Measurements from ENCODE around the gene SUGP2. TPM values are rescaled to one million over a fixed set of nuclear protein-coding genes. Genes with fewer than 3 reads are reported as not detected.
"Not testable (repeated sequence)": the region's sequence is repeated elsewhere in the genome, so short reads cannot be mapped to it uniquely, and the experiment has no call there.

SUGP2 gene
- total RNA-seq, 1 donor from 2014 or later: 90.5 TPM

DNA sequence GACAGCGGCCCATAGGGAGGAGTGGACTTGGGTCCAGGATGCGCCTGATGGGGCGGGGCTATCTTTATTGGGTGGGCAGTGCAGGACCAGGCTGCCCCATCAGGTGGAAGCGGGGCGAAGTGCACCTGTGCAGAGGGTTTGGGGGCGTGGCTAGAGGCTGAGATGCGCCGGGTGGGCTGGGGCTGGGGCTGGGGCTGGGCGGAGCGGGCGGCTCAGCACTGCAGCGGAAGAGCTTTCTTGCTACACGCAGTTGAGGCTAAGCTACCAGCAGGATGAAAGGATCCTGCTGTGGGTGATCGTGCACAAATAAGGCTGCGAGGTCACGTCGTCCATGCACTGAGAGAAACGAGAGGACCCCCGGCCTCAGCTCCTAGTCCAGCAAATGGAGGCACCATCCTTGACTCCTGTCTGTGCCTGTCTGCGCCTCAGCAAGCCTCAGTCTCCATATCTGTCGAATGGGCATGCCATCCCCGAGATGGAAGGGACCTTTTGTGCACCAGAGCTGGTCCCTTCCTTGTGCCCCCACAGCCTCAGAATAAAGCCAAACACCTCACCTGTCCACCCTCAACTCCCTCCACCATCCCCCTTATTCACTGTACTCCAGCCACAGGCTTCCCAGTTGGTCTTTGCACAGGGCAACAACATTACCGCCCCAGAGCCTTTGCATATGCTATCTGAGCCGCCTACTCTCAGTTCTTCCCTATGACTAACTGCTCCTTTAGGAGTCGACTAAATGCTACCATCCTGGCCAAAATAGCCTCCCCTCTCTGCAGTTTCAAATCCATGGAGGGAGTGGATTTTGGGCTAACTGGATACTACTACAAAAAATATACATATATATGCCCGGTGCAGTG lies 71.3 kb downstream of the SUGP2 start:
- FAIRE-seq (no peak), DNase-seq (ENCODE audit: low spot score in 2 of 2) (no peak)

GRCh38 chr19:18960370-18960769 lies 72.9 kb downstream of the SUGP2 start:
- FAIRE-seq (no peak), DNase-seq (ENCODE audit: low spot score in 2 of 2) (no peak)

DNA sequence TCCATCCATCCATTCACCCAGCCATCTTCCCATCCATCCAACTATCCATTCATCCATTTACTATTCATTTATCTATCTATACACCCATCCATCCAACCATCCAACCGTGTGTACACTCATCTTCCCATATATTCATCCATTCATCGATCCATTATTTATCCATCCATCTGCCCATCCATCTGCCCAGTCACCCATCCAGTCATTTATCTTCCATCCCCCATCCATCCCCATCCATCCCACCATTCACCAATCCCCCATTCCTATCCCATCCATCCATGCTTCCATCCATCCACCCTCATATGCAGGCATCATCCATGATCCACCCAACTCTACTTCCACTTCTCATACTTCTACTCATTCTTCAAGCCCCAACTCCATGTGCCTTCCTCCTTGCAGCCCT lies 78.3 kb downstream of the SUGP2 start:
- FAIRE-seq (no peak), DNase-seq (ENCODE audit: low spot score in 2 of 2) (no peak)

GRCh38 chr19:18954094-18954493 lies 79.2 kb downstream of the SUGP2 start:
- FAIRE-seq: no peak
- DNase-seq (ENCODE audit: low spot score in 2 of 2): no peak

GRCh38 chr19:18952364-18953003 lies 80.8 kb downstream of the SUGP2 start:
- not testable (repeated sequence) for DNase-seq (ENCODE audit: low spot score in 2 of 2); FAIRE-seq

DNA sequence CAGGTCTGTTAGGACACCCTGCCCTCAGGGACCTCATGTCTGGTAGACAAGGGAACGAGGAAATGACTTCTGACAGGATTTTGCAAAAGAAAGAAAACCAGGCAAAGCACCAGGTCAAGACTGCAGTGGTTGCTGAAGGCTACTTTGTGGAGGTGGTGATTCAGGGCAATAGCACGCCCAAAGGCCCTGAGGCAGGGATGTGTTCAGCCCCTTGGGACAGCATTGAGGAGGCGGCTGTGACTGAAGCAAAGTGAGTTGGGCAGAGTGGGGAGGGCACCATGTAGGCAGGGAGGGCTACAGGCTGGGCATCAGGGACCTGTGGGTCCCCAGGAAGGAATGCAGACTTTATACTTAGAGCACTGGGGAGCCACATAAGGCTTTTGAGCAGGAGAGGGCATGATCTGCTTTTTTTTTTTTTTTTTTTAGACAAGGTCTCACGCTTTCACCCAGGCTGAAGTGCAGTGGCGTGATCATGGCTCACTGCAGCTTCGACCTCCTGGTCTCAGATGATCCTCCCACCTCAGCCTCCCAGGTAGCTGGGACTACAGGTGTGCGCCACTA lies 81.5 kb downstream of the SUGP2 start:
- FAIRE-seq (no peak), DNase-seq (ENCODE audit: low spot score in 2 of 2) (no peak)

DNA sequence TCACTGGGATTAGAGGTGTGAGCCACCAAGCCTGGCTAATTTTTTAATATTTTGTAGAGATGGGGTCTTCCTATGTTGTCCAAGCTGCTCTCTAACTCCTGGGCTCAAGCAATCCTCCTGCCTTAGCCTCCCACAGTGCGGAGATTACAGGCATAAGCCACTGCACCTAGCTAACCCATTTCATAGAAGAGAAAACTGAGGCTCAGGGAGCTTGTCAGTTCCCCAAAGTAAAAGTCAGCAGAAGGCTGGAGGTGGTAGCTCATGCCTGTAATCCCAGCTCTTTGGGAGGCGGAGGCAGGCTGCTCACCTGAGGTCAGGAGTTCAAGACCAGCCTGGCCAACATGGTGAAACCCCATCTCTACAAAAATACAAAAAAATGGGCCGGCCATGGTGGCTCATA lies 83.5 kb downstream of the SUGP2 start:
- FAIRE-seq: no peak
- DNase-seq (ENCODE audit: low spot score in 2 of 2): no peak

GRCh38 chr19:18948976-18949356 lies 84.4 kb downstream of the SUGP2 start:
- FAIRE-seq (no peak), DNase-seq (ENCODE audit: low spot score in 2 of 2) (no peak)

DNA sequence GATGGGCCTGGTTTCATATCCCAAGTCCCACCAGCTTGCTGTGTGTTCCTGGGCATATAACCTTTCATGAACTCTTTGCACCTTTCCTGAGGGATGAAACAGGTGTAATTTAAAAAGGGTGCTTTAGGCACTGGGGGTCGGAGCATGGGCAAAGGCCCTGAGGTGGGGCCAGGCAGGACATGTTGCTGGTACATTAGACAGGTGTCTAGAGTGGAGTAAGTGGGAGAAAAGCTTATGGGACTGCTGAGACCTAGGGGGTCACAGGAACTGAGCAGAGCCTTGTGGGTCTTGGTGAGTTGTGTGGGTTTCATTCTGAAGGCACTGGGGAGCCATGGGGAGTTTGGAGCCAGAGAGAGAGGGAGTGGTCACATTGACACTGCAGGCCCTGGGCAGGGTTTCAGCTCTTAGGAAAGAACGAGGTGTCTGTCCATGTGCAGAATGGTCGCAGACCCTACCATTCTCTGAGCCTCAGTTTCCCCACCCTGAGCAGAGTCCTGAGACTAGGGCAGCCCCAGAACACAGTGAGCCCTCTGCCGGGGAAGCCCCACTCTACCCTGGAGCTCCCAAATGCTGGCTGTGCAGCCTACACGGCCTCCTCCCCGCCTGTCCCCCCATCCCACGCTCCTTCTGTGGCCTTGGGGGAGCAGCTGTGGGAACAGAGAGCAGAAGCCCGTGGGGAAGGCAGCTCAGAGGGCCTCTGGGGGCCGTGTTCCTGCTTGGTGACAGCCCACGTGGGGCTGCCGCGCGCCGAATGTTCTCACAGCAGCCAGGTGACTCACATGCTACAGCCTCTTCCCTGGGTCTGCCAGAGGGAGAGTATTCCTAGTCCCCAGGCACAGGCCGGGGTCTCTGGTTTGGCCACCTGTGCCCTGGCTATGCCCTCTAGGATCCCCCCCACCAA lies 85.0 kb downstream of the SUGP2 start:
- DNase-seq (ENCODE audit: low spot score in 2 of 2) (no peak), FAIRE-seq (no peak)

- FAIRE-seq: no peak
- no peak for DNase-seq (ENCODE audit: low spot score in 2 of 2)
Observed at GRCh38 chr19:18946918-18947317, 86.4 kb downstream of the SUGP2 start.

- FAIRE-seq: no peak
- no peak for DNase-seq (ENCODE audit: low spot score in 2 of 2)
Observed at GRCh38 chr19:18946335-18946734, 87.0 kb downstream of the SUGP2 start.

DNA sequence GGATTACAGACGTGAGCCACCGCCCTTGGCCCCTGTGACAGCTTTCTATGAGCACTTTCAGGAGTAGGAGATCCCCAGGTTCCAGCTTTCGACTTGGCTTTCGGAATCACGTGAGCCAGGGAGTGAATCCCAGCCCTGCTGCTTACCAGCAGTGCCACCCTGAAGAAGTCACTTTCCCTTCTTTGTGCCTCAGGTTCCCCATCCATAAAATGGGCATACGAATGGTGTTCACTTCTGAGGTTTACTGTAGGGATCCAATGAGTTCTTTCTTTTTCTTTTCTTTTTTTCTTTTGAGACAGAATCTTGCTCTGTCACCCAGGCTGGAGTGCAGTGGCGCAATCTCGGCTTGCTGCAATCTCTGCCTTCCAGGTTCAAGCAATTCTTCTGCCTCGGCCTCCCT lies 88.0 kb downstream of the SUGP2 start:
- no peak for FAIRE-seq
- DNase-seq (ENCODE audit: low spot score in 2 of 2): no peak

- FAIRE-seq (no peak), DNase-seq (ENCODE audit: low spot score in 2 of 2) (no peak)
Observed at GRCh38 chr19:18943465-18943864, 89.9 kb downstream of the SUGP2 start.

GRCh38 chr19:18942692-18943091 lies 90.6 kb downstream of the SUGP2 start:
- FAIRE-seq (no peak), DNase-seq (ENCODE audit: low spot score in 2 of 2) (no peak)

DNA sequence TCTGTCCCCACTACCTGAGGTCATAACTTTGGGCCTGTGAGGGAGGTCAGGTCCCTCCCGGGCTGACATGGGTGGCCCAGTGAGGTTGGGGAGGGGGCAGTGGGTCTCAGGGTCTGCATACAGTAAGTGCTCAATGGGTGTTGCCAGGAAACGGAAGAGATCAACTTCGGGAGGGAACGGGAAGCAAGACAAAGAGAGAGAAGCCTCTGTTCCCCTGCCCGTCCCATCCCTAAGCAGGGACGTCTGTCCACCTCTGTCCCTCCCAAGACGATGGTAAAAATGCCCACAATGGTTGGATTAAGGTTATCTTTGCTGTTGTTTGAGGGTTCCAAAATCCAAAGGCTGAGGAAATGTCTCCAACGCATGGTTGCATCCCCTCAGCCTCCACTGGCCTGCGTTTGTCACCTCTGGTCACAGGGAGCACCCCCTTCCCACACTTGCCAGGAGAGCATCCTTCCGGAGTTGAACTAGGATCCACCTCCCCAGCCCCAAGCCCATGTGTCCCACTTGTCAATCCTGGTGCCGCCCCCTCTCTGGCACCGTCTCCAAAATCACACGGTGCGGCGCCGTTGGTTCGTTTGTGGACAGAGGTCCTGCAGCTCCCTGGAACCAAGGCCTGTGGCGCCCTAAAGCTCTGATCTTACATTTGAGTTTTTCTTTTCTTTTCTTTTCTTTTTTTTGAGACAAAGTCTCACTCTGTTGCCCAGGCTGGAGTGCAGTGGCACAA lies 91.5 kb downstream of the SUGP2 start:
- DNase-seq (ENCODE audit: low spot score in 2 of 2) (no peak), FAIRE-seq (no peak)

Other genes starting within 250 kb of the SUGP2 start
- not detected for gene COMP, start 242.2 kb downstream of the SUGP2 start, total RNA-seq
- gene UPF1, start 201.6 kb downstream of the SUGP2 start, total RNA-seq: 38.3 TPM
- gene CERS1, start 137.4 kb downstream of the SUGP2 start, total RNA-seq: 21.2 TPM
- gene COPE, start 114.1 kb downstream of the SUGP2 start, total RNA-seq: 92.5 TPM
- 66.9 TPM for gene DDX49, start 113.8 kb downstream of the SUGP2 start, total RNA-seq
- 20.4 TPM for gene HOMER3, start 92.3 kb downstream of the SUGP2 start, total RNA-seq
- 56.3 TPM for gene ARMC6, start 86 bp upstream of the SUGP2 start, total RNA-seq
- gene SLC25A42, start 30.5 kb upstream of the SUGP2 start, total RNA-seq: 10.2 TPM
- gene TMEM161A, start 105.0 kb upstream of the SUGP2 start, total RNA-seq: 8.6 TPM
- gene MEF2B, start 136.7 kb upstream of the SUGP2 start, total RNA-seq: not detected
- gene BORCS8, start 158.6 kb upstream of the SUGP2 start, total RNA-seq: 28.1 TPM
- 18.3 TPM for gene RFXANK, start 158.7 kb upstream of the SUGP2 start, total RNA-seq
- 9.0 TPM for gene NR2C2AP, start 169.9 kb upstream of the SUGP2 start, total RNA-seq
- 162 TPM for gene NCAN, start 178.4 kb upstream of the SUGP2 start, total RNA-seq
- 0.41 TPM for gene TM6SF2, start 239.8 kb upstream of the SUGP2 start, total RNA-seq